HG02852 (cell line): Measurements from ENCODE around the gene TMEM37.

ENCODE experiments used
- ATAC-seq: cut with Tn5 transposase; IDR thresholded peaks from one replicate; pipeline ENCODE4 v1.9.1; 2021; ENCODE audit warnings: mild to moderate bottlenecking, moderate library complexity; ENCODE audit not compliant: unreplicated experiment

The TMEM37 gene

DNA sequence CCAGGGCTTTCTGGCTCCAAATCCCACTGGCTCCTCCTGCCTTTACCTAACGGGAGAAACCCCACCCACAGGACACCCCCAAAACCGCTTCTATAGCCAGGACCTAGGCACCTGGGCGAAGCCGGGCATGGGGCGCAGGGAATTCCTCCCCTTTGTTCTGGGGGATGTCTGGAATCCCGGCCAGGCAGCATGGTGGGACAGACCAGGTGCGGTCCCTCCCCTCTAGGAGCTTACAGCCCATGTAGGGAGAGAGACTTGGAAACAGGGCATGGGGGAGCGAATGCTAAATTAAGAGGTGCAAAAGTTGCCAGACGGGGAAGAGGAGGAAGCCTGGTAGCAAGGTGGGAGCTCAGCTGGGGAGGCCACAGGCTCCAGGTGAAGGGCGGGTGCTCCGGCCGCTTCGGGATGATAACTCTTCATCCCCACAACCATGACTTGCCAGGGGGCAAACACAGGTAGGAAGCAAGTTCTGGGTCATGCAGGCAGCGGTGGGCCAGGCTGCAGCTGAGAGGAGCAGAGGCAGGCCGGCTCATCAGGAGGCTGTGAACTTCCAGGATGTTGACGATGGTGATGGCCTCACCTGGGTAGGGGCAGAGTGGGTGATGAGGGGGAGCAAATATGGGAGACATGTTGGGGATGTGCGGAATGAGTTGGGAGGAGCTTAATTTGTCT is 1.3 kb downstream of the TMEM37 start:
- ATAC-seq, result no peak

DNA sequence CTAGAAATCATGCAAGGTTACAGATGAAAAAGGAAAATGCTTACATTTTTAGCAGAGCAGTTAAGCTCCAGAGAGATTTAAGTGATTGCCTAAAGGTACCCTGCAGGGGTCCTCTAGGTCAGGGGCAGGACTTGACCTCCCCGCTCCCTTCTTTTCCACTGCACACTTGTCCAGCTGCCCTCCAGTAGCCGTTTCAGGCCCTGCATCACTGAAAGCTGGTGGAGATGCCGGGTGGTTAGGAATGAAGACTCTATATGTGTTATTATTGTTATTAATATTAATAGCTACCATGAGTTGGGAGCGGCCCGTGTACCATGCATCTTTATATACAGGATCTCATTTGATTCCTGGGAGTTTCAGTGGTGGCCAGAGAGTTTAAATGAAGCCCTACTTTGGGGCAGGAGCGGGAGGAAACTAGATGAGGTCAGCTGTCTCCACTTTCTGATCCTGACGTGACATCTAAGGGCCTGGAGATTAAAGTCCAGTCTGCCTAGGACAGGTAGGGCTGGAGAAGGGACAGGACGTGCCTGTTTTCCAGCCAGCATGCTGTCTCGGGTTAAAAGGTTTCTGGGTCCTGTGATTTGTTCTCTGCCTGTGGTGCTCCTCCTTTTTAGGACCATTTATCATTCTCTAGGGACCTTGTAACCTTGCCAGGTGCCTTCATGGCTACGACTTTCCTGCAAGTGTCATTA is 2.1 kb downstream of the TMEM37 start:
- ATAC-seq, result no peak

DNA sequence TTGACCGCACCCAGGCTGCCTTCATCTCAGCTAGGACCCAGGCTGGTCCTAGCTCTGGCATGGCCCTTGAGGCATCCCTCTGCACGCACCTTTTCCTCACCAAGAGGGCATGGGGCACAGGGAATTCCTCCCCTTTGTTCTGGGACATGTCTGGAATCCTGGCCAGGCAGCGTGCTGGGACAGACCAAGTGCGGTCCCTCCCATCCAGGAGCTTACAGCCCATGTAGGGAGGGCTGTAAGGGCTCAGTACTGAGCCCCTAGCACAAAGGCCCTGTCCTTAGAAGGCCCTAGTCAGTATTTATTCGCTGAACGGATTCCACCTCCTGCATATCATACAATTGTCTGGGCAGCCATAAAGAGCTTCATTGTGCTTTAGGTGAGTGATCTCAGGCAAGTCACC is 3.0 kb downstream of the TMEM37 start:
- ATAC-seq, result no peak

DNA sequence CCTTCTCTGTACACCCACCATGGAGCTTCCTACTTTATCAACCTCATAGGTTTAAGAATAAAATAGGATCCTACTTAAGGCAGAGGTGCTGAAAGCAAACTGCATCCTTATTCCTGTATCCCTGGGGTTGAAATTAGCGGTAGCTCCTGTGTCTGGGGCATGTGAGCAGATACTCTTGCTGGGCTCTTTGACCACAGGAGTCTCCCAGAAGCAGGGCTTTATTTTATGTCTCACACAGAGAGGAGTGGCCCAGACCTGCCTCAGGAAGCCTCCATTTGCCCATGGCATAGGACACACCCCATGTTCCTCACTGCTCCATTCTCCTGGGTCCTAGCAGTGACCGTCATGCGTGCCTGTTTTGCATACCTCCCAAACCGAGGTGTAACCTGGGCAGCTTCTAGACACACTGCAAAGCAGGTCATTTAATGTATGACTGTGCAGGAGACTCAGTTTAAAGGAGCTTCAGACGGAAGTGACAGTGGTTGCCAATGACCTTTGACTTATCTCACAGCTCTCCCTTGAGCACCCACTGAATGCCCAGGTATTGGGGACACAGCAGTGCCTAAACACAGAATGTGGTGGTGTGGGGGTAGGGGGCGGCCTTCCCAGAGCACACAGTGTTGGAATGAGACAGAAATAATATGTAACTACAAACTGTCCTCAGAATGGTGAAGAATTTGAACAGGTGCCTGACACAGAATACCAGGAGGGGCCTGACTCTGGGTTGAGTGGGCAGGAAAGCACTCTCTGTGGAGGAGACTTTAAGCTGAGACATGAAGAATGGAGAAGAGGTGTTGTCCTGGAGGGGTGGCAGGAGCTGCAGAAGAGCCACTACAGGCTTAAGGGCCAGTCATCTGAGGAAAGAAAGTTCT is 3.7 kb downstream of the TMEM37 start:
- ATAC-seq, result no peak

DNA sequence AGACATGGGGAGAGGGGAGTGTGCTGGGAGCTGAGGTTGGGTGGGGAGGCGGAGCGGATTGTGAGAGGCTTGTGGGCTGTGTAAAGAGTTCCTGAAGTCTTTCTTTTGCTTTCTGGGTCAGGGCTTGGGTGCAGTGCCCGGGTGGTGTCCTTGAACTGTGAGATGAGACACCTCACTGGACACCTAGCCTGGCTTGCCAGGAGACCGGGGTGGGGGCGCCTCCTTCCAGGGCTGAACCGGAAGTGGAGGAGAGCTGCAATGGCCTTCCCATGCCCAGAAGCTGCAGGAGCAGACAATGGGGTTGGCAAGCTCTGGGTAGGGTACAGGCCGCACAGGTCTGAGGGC is 4.3 kb downstream of the TMEM37 start:
- ATAC-seq, result no peak

DNA sequence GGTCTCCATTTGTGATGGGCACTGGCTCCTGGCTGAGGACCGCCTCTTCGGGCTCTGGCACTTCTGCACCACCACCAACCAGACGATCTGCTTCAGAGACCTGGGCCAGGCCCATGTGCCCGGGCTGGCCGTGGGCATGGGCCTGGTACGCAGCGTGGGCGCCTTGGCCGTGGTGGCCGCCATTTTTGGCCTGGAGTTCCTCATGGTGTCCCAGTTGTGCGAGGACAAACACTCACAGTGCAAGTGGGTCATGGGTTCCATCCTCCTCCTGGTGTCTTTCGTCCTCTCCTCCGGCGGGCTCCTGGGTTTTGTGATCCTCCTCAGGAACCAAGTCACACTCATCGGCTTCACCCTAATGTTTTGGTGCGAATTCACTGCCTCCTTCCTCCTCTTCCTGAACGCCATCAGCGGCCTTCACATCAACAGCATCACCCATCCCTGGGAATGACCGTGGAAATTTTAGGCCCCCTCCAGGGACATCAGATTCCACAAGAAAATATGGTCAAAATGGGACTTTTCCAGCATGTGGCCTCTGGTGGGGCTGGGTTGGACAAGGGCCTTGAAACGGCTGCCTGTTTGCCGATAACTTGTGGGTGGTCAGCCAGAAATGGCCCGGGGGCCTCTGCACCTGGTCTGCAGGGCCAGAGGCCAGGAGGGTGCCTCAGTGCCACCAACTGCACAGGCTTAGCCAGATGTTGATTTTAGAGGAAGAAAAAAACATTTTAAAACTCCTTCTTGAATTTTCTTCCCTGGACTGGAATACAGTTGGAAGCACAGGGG is 5.5 kb downstream of the TMEM37 start:
- no peak for ATAC-seq

DNA sequence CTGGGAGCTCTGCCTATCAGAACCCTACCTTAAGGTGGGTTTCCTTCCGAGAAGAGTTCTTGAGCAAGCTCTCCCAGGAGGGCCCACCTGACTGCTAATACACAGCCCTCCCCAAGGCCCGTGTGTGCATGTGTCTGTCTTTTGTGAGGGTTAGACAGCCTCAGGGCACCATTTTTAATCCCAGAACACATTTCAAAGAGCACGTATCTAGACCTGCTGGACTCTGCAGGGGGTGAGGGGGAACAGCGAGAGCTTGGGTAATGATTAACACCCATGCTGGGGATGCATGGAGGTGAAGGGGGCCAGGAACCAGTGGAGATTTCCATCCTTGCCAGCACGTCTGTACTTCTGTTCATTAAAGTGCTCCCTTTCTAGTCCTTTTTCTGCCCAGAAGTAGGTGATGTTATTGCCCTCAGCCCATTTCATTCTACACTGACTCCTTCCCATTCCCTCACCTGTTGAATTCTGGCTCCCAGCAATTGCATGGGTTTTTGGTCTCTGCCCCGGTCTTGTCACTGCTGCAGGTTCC is 6.5 kb downstream of the TMEM37 start:
- no peak for ATAC-seq

DNA sequence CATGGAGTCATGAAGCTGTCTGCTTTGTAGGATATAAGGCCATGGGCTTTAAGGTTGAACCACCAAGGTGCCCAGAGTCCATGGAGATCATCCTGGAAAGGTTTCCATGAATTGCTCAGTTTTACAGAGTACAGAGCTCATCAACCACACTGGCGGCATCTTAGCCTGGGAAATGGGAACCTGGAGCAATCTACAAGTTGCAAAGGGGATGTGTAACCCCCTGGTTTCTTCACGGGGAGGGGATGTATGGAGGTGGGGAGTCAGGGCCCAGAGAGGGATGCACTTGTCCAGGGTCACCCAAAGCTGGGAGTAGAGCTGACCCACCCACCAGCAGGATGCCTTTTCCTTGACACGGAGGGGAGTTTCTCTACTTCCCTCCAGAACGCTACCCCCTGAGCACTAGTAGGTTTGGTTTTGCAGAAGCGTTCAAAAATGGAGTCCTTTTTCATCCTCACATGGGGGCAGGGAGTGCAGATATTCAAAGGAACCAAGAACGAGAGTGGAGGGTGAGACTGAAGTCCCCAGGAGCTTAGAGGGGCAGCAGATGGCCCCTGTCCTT is 7.2 kb downstream of the TMEM37 start:
- ATAC-seq, result no peak

DNA sequence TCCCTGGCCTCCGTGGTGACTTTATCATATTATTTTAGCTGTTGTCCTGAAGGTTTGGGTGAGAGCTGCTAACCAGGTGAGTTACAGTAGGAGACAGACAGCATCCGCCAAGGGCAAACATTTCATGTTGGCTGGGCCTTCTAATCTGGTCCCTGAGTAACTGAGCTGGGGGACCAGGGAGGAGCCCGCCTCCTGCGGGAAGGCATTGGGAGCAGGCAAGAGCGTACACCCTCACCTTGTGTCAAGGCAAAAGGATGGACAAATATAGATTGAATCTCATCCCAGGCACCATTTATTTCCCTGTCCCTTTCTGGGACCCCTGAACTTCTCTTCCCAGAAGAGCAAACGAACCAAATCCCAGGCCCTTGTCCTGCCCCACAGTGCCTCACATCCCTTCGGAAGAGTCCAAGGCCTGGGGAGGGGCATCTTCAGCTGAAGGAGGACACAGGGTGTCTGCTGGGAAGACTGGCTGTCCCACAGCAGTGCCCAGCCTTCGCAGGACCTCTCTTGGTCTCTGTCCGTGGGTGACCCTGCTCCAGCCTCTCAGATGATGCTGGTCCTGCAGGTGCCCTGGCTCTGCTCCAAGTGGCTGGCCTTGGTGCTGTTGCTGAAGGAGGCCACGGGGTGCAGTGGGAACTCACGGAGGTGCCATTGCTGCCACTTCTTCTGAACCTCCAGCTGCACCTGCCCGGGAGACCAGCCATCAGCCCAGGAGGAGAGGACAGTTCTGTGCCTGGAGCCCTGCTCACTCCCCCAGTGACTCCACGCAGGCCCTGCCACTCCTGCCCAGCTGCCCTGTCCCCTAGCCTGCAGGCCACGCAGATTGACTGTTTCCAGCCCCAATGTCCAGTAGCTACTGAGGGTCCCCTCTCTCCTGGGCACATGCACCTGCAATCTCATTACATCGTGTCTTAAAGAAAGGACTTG is 8.2 kb downstream of the TMEM37 start:
- ATAC-seq, result no peak

DNA sequence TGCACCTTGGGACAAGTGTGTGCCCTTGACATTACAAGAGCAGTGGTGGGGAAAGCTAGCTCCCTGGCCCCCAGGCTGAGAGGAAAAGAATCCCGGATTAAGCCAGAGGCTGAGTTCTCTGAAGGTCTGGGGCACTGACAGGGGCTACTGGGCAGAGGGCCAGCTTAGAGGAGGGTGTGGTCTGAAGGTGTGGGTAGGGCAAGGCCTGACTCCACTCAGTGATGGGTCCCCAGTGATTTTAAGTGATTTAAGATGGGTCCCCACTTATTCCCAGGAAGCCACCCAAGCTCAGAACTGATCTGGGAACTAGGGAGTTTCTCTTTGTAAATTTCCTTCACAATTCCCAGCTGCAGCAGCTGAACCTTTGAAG is 8.8 kb downstream of the TMEM37 start:
- no peak for ATAC-seq

DNA sequence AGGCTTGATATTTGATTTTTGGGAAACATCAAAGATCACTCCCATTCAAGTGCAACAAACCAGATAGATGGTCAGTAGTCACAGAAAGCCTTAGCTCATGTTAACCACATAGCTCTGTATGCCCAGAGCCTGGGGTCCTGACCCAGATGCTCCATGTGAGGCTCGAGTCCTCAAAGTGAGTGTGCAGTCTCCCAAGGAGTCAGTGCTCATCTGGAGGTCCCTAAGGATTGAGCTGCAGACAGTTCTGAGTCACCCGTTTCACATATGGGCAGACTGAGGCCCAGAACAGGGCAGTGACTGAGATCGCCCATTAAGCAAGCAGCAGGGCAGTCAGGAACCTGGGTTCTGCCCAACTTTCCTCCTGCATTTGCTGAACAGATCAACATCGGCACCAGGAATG is 9.2 kb downstream of the TMEM37 start:
- ATAC-seq, result no peak

DNA sequence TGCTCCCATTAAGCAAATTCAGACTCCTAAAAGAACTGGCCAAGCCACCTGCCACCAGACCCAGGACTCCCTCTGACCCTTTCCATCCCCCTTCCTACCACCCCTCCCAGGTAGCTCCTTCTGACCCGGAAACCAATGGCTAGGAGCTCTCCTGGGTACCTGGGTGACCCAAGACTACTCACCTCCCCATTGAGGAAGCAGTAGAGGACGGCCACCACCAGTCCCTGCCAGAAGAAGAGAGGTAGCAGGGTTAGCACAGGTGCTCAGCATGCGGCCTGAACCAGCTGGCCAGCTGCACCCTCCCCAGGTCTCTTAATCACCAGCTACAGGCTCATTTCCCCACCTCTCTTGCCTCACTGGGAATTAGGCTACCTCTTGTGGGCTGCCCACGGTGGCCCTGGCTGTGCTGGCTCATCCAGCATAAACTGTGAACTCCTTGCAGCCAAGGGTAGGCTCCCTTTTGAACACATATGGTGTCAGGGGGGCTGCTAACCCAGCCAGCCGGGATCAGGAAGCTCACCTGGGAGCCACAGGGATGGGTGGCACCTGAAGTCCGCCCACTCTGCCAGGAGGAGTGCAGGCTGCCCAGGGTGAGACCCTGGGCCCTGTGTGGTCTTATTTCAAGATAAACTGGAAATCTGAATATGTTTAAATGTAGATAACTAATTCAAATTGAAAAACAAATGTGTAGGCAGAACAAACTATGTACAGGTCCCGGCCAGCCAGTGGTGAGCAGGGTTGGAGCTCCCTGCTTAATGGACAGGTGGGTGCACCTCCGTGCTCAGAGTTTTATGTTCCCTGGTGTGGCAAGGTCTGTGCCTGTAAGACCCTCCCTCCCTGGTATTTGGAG is 9.9 kb downstream of the TMEM37 start:
- no peak for ATAC-seq

DNA sequence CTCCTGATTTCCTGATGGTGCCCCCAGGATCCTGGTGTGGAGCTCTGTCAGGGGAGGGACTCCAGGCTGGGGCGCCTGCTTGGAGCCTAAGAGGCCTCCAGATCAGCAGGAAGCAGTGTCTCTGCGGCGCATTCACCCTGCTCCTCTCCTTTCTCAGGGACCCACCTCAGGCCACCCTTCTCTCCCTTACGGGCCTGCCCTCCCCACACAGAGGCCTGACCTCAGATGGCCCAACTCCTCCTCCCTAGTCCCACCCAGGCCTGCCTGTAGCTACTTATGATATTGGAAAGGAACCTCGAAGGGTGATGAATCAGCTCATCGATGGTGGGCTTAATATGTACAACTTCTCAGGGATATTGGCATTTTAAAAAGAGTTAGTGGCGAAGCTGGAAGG is 10.6 kb downstream of the TMEM37 start:
- no peak for ATAC-seq

DNA sequence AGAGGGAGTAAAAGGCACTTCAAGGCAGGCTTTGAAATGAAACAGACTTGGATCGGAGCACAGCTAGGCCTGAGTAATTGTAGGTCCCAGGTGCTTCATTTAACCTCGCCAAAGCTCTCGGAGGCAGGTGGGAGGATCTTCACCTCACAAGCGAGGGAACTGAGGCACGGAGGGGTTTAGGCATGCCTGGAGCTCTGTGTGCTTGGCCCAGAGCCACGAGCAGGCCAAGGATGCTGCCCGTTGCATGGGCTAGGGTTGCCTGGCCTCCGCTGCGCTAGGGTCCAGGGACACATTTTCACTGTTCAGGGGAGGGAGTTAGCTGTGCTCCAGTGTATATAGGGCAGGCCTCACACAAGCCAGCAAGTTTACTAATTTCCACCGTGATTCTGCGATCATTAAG is 11.2 kb downstream of the TMEM37 start:
- ATAC-seq, result no peak

DNA sequence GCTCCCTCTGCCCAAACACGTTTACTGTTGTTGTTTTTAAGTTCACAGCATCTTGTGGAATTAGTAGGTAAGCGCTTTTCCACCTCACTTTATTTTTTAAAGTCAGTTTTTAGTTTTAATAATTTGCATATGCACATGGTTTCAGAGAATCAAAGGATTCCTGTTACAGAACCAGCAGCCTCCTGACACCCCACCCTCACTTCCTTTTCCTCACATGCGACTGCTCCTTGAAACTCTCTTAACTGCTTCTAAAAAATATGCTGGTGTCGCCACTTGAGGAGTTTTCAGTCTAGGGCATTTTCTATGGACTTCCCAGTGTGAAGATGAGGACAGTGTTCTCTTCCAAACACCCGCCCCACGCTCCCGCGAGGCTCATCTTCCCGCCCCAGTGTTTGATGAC is 14.4 kb downstream of the TMEM37 start:
- no peak for ATAC-seq

DNA sequence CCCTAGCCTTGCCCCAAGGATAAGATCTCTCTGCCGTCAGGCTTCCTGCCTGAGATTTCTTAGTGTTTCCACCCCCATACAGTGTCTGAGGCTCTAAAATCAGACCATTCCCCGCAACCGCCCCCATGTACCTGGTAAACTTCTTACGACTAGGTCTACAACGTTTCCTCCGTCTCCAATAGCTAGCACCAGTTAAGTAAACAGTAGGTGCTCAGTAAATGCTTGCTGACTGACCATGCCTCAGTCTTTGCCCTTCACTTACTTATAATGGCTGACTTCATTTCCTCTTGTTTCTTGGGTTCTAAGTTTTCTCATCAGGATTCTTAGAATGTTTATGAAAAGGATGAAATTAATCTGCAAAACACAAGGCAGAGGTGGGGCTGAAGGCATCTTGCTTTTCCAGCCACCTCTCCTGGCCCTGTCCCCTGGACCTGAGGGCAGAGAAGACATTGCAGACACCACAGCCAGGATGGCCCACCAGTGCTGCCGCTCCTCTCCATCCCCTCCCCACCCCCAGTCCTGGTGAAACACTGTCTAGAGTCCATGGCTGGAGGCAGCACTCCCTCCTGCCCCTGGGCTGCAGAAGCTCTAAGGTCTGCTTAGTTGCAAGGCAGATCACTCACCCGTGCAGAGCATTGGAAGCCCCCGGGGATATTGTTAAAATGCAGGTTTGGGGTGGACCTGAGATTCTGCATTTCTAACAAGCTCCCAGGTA is 16.9 kb downstream of the TMEM37 start:
- no peak for ATAC-seq

DNA sequence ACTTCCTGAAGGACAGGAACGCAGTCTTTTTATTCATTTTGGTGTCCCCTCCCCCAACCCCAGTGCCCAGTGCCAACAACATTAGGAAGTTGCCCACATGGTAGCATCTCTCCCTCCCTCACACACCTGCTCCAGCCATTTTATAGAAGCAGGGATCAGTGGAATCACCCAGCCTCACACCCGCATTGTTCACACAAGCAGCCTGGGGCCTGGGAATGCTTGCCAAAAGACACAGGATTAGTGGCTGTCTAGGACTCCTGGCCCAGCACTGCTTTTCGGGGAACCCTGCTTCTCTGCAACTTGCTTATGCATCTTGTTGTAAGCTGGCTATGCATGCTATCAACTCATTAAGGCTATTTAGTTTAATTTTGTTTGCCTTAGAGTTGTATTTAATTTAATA is 17.9 kb downstream of the TMEM37 start:
- no peak for ATAC-seq
